Karpas-422 (cell line): ENCODE results near the gene MCC. TPM values are rescaled to one million over a fixed set of nuclear protein-coding genes. Genes with fewer than 3 reads are reported as not detected.

ENCODE experiments used
- DNase-seq: peaks from one replicate; pipeline ENCODE4 v3.0.0-alpha.2; 2015
- H2AFZ ChIP-seq: fragments of 200-600 bp; sonication (generic); 2 replicates; pipeline ENCODE4 v1.6.1; 2014; ENCODE audit warnings: antibody characterized with exemption, low read length, mixed read lengths
- H3K27ac ChIP-seq: fragments of 200-600 bp; sonication (generic); 2 replicates; pipeline ENCODE4 v1.5.1; 2014; ENCODE audit warnings: mild to moderate bottlenecking, low read length, moderate library complexity
- H3K27me3 ChIP-seq: fragments of 200-600 bp; sonication (generic); 2 replicates; pipeline ENCODE4 v1.6.1; 2014; ENCODE audit warnings: low read length, mixed read lengths
- H3K36me3 ChIP-seq: fragments of 200-600 bp; sonication (generic); 2 replicates; pipeline ENCODE4 v1.6.1; 2014; ENCODE audit warnings: low read length, mixed read lengths; ENCODE audit not compliant: insufficient read depth
- H3K4me1 ChIP-seq: fragments of 200-600 bp; sonication (generic); 2 replicates; pipeline ENCODE4 v1.6.1; 2014; ENCODE audit warnings: mild to moderate bottlenecking, low read length, mixed read lengths
- H3K4me2 ChIP-seq: fragments of 200-600 bp; sonication (generic); 2 replicates; pipeline ENCODE4 v1.6.1; 2014; ENCODE audit warnings: low read length, low read depth, mild to moderate bottlenecking; ENCODE audit not compliant: poor library complexity, severe bottlenecking
- H3K4me3 ChIP-seq: fragments of 200-600 bp; sonication (generic); 2 replicates; pipeline ENCODE4 v1.5.1; 2014; ENCODE audit warnings: mild to moderate bottlenecking, antibody characterized with exemption, low read length, mixed read lengths
- H3K79me2 ChIP-seq: fragments of 200-600 bp; sonication (generic); 2 replicates; pipeline ENCODE4 v1.6.1; 2014; ENCODE audit warnings: mild to moderate bottlenecking, low read length, mixed read lengths
- H3K9ac ChIP-seq: fragments of 200-600 bp; sonication (generic); 2 replicates; pipeline ENCODE4 v1.6.0; 2014; ENCODE audit warnings: low read length
- H3K9me2 ChIP-seq: fragments of 200-600 bp; sonication (generic), shearing (Covaris generic); replicated peaks from 2 replicates; pipeline ENCODE4 v1.6.0; 2014; ENCODE audit warnings: mild to moderate bottlenecking, low read length, moderate library complexity; ENCODE audit not compliant: insufficient read depth
- H3K9me3 ChIP-seq: fragments of 300-700, 200-600 bp; sonication (generic); 2 replicates; pipeline ENCODE4 v1.6.1; 2014; ENCODE audit warnings: low read length, mixed read lengths
- H4K20me1 ChIP-seq: fragments of 200-600 bp; sonication (generic); 2 replicates; pipeline ENCODE4 v1.6.1; 2014; ENCODE audit warnings: mild to moderate bottlenecking, antibody characterized with exemption, low read length, low read depth; ENCODE audit not compliant: insufficient read depth
- total RNA-seq: library from RNA; depleted of rRNA; stranded (reverse); fragments of >200 nt; shearing (Covaris generic); gene quantifications from 2 replicates; pipeline ENCODE4 v1.2.3, GENCODE V29; 2014; ENCODE audit warnings: low replicate concordance

The MCC gene
- total RNA-seq, 1 experiment from 2014 or later = 5.5 TPM

DNA sequence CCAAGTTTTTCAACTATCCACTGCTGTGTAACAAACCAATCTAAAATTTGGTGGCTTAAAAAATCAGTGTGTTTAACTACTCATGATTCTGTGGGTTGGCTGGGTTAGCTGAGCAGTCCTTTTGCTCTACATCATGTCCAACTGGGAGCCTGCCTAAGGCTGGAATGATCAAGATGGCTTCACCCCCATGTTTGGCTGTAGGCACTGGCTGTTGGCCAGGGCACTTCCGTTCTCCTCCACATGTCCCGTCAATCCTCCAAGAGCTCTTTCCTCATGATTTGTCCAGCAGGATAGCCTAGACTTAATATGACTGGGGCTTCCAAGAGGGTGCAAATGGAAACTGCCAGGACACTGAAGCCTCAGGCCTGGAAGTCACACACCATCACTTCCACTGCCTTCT, 36.5 kb downstream of the MCC start:
- Histone ChIP-seq H2AFZ (no peak overlapping the region), H4K20me1 (no peaks in the 10 kb centered on the region), H3K79me2 (no peaks in the 10 kb centered on the region), H3K27ac (peak overlapping the region; percentile 50), H3K27me3 (no peaks in the 10 kb centered on the region), H3K9ac (no peak overlapping the region), H3K9me3 (no peaks in the 10 kb centered on the region), H3K4me1 (peaks cover 34% of the 10 kb centered on the region), H3K36me3 (no peaks in the 10 kb centered on the region), H3K9me2 (no peaks in the 10 kb centered on the region), H3K4me2 (no peak overlapping the region), H3K4me3 (no peak overlapping the region)
- no peak for DNase-seq

DNA sequence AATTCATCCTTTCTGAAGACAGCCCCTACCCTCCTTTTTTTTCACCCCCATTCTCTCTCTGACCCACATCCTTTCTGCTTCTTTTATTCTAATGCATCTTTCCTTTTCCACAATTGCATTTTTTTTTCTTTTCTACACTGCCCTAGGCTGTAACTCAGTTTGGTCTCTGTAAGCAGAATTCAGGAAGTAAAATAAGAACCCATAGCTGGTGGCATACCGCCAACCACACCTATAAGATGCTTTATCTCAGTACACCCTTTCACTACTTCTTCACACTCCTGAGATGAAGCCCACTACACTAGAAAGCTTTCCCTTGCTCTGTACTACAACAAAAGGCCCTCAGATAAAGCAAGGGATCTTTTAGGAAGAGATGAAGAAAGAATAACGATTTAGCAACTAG, 37.3 kb downstream of the MCC start:
- Histone ChIP-seq H3K9me2 (no peaks in the 10 kb centered on the region), H3K4me2 (no peak overlapping the region), H2AFZ (no peak overlapping the region), H3K79me2 (no peaks in the 10 kb centered on the region), H3K4me3 (no peak overlapping the region), H3K9me3 (no peaks in the 10 kb centered on the region), H3K27ac (peak overlapping the region; percentile 31; the same call in 1 of the 2 replicates), H3K27me3 (no peaks in the 10 kb centered on the region; the same call in 1 of the 2 replicates), H3K36me3 (no peaks in the 10 kb centered on the region), H3K4me1 (peaks cover 39% of the 10 kb centered on the region), H4K20me1 (no peaks in the 10 kb centered on the region), H3K9ac (no peak overlapping the region)
- no peak for DNase-seq

DNA sequence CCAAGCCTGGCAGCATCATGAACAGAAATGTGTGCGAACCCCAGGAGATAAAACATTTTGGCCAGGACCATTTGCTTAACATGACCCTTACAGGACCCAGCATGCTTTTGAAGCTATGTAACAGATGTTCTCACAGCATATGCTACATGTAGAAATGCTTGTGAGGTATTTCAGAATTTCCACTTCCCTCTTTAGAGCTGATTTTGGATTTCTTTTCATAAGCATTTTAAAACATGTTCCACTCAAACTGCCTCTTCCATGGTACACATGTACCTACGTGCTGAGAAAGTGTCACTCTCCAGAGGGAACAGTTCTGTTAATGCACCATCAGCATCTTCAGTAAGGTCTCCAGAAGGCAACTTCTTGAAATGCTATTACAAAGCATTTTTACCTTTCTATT, 37.8 kb downstream of the MCC start:
- Histone ChIP-seq H3K27me3 (no peaks in the 10 kb centered on the region; the same call in 1 of the 2 replicates), H2AFZ (no peak overlapping the region), H3K4me1 (peaks cover 39% of the 10 kb centered on the region), H4K20me1 (no peaks in the 10 kb centered on the region), H3K9me2 (no peaks in the 10 kb centered on the region), H3K9me3 (no peaks in the 10 kb centered on the region), H3K79me2 (no peaks in the 10 kb centered on the region), H3K9ac (no peak overlapping the region), H3K27ac (peak overlapping the region; percentile 31; the same call in 1 of the 2 replicates), H3K4me3 (no peak overlapping the region), H3K36me3 (no peaks in the 10 kb centered on the region), H3K4me2 (no peak overlapping the region)
- DNase-seq = no peak

DNA sequence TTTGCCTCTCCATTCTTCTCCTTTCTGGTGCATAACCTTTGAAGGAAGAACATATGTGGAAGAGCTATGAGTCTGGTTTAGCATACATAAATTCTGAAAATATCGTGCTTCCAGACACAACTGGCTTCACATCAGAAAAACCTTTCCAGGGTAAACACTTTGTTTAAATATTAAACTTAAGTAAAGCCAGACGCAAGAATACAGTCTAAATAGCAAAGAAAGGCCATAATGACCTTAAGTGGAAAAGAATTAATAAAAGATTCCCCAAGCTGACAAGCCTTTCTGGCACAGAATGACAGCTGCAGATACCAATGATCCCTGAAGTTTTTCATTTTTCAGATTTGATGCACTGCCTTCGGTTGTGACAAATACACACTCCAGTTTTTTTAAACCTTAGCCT, 40.0 kb downstream of the MCC start:
- Histone ChIP-seq H3K9ac (no peak overlapping the region), H3K27me3 (no peaks in the 10 kb centered on the region; the same call in 1 of the 2 replicates), H3K36me3 (no peaks in the 10 kb centered on the region), H3K4me1 (peaks cover 36% of the 10 kb centered on the region), H3K9me3 (no peaks in the 10 kb centered on the region), H2AFZ (no peak overlapping the region), H4K20me1 (no peaks in the 10 kb centered on the region), H3K79me2 (no peaks in the 10 kb centered on the region), H3K4me3 (no peak overlapping the region), H3K9me2 (no peaks in the 10 kb centered on the region), H3K27ac (no peak overlapping the region), H3K4me2 (no peak overlapping the region)
- DNase-seq = no peak

DNA sequence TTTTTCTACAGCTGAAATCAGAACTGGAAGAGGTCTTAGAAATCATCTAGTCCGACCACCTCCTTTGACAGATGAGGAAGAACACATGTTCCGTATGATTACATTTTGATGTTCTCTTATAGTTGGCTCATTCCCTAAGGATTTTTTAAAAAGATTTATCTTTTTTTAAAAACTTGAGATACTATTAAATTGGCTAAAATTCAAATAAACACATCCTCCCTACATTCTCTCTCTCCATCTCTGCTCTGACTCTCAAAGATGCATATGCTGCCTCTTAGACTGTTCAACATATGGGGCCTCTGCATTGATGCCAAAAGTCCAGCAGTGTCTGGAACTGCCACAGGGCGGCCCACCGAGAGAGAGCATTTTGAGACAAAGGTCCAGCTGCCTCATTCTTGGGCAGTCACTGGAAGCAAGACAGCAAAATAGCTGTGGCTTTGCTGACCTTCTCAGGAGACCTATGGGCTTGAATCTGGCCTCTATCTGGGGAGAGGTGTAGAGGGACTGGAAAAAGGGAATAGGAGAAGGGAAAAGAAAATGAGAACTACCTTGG, 40.7 kb downstream of the MCC start:
- H3K9ac ChIP-seq = no peak overlapping the region
- no peaks in the 10 kb centered on the region for H3K9me2 ChIP-seq
- no peak overlapping the region for H3K4me2 ChIP-seq
- H3K36me3 ChIP-seq = no peaks in the 10 kb centered on the region
- H3K4me1 ChIP-seq = peaks cover 30% of the 10 kb centered on the region
- no peaks in the 10 kb centered on the region for H4K20me1 ChIP-seq
- no peaks in the 10 kb centered on the region for H3K79me2 ChIP-seq
- no peak overlapping the region for H2AFZ ChIP-seq
- DNase-seq = no peak
- H3K9me3 ChIP-seq = no peaks in the 10 kb centered on the region
- no peak overlapping the region for H3K4me3 ChIP-seq
- H3K27me3 ChIP-seq = no peaks in the 10 kb centered on the region; the same call in 1 of the 2 replicates
- H3K27ac ChIP-seq = no peak overlapping the region

DNA sequence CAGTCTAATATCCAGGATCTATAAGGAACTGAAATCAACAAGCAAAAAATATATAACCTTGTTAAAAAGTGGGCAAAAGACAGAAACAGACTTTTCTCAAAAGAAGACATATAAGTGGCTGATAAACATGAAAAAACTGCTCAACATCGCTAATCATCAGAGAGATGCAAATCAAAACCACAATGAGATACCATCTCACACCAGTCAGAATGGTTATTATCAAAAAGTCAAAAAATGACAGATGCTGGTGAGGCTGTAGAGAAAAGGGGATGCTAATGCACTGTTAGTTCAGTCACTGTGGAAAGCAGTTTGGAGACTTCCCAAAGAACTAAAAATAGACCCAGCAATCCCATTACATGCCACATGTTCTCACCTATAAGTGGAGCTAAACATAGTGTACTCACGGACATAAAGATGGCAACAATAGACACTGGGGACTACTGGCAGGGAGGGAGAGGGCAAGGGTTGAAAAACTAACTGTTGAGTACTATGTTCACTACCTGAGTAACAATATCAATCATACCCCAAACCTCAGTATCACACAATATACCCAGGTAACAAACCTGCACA, 41.8 kb downstream of the MCC start:
- no peak overlapping the region for H3K4me3 ChIP-seq
- H3K9me3 ChIP-seq = no peaks in the 10 kb centered on the region
- no peak for DNase-seq

DNA sequence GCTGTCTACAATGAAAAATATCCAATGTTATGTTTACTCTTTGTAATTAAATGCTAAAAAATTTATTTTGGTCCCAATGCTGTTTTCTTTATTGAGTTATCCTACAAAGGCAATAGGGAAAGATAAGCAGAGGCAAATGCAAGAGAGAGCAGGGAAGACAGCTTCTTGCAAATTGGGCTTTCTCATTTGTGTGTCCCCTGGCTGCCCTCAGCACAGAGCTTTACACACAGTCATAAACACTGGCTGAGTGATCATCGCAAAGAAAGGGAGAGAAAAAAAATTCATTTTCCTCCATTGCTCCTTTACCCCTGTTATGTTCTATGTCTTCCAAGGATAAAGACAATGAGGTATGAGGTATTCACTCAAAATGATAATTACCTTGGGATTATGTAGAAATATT, 51.1 kb downstream of the MCC start:
- no peak overlapping the region for H2AFZ ChIP-seq
- no peak overlapping the region for H3K4me2 ChIP-seq
- H3K27me3 ChIP-seq = no peaks in the 10 kb centered on the region
- DNase-seq = no peak
- no peak overlapping the region for H3K27ac ChIP-seq
- H3K9ac ChIP-seq = no peak overlapping the region
- H3K79me2 ChIP-seq = no peaks in the 10 kb centered on the region
- no peak overlapping the region for H3K4me3 ChIP-seq
- H3K9me2 ChIP-seq = no peaks in the 10 kb centered on the region
- H4K20me1 ChIP-seq = no peaks in the 10 kb centered on the region
- no peaks in the 10 kb centered on the region for H3K9me3 ChIP-seq
- no peaks in the 10 kb centered on the region for H3K36me3 ChIP-seq
- H3K4me1 ChIP-seq = peaks cover 6% of the 10 kb centered on the region

More for the DNA sequence above, 41.8 kb downstream of the MCC start:
- H3K27ac ChIP-seq = no peak overlapping the region
- H3K9ac ChIP-seq = no peak overlapping the region
- H2AFZ ChIP-seq = no peak overlapping the region
- H4K20me1 ChIP-seq = no peaks in the 10 kb centered on the region
- no peaks in the 10 kb centered on the region for H3K79me2 ChIP-seq
- H3K36me3 ChIP-seq = no peaks in the 10 kb centered on the region
- H3K4me2 ChIP-seq = no peak overlapping the region
- H3K4me1 ChIP-seq = peaks cover 19% of the 10 kb centered on the region
- H3K9me2 ChIP-seq = no peaks in the 10 kb centered on the region
- no peaks in the 10 kb centered on the region; the same call in 1 of the 2 replicates for H3K27me3 ChIP-seq

DNA sequence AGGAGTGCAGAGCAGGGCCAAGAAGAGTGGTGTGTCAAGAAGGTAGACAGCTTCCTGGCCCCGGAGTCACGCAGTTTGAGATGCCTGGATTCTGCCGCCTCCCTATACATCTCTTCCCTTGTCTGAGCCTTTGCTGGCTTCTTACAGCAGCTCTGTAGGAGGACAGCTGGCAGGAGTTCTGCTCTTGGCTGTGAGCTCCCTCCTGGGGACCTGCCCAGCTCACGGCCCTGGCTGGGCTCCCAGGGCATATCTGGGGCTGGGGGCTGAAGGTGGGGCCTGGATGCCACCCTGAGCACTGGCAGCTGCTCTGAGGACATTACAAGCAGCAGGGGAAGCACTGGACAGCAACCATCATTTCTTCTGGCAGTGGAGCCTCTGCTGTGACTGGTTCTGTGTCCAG, 52.7 kb downstream of the MCC start:
- H3K9me3 ChIP-seq = no peaks in the 10 kb centered on the region
- H3K27ac ChIP-seq = no peak overlapping the region
- H4K20me1 ChIP-seq = no peaks in the 10 kb centered on the region
- H3K4me1 ChIP-seq = peaks cover 6% of the 10 kb centered on the region
- no peak overlapping the region for H3K9ac ChIP-seq
- no peaks in the 10 kb centered on the region for H3K27me3 ChIP-seq
- no peaks in the 10 kb centered on the region for H3K79me2 ChIP-seq
- H3K9me2 ChIP-seq = no peaks in the 10 kb centered on the region
- no peak overlapping the region for H2AFZ ChIP-seq
- H3K4me3 ChIP-seq = no peak overlapping the region
- H3K36me3 ChIP-seq = no peaks in the 10 kb centered on the region
- no peak for DNase-seq
- H3K4me2 ChIP-seq = no peak overlapping the region
